ENCODE data around the gene CDC42EP5.

CDC42EP5 gene

GRCh38 chr19:54424201-54424600 is 48.9 kb downstream of the CDC42EP5 start:
- DNase-seq = no peak

DNA sequence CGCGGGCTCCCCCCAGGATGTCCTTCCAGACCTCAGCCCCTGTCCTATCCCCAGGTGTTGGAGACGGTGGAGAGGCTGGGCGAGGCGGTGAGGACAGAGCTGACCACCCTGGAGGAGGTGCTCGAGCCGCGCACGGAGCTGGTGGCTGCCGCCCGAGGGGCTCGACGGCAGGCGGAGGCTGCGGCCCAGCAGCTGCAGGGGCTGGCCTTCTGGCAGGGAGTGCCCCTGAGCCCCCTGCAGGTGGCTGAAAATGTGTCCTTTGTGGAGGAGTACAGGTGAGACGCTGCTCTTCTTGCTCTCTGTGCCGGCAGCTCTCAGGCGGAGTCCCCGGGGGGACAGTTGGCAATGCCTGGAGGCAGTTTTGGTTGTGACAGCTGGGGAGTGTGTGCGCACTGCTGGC is 51.0 kb downstream of the CDC42EP5 start:
- DNase-seq = no peak

DNA sequence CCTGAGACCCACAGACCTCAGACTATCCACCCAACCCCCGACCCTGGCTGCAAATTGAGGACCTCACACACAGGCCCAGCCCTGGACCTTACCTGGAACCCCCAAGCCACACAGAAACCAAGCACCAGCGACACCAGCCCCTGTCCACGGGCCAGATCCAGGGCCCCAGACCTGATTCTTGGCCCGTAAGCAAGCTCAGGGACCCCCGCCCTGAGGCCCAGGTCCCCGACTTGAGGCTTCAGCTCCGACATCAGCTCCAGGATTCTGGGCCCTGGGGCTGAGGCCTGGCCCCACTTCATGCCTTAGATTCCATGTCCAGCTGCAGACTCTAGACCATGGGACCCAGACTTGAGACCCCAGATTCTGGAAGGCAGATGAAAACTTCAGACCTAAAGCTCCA is 51.6 kb downstream of the CDC42EP5 start:
- DNase-seq = no peak

GRCh38 chr19:54421169-54421516 is 52.0 kb downstream of the CDC42EP5 start:
- DNase-seq = no peak

DNA sequence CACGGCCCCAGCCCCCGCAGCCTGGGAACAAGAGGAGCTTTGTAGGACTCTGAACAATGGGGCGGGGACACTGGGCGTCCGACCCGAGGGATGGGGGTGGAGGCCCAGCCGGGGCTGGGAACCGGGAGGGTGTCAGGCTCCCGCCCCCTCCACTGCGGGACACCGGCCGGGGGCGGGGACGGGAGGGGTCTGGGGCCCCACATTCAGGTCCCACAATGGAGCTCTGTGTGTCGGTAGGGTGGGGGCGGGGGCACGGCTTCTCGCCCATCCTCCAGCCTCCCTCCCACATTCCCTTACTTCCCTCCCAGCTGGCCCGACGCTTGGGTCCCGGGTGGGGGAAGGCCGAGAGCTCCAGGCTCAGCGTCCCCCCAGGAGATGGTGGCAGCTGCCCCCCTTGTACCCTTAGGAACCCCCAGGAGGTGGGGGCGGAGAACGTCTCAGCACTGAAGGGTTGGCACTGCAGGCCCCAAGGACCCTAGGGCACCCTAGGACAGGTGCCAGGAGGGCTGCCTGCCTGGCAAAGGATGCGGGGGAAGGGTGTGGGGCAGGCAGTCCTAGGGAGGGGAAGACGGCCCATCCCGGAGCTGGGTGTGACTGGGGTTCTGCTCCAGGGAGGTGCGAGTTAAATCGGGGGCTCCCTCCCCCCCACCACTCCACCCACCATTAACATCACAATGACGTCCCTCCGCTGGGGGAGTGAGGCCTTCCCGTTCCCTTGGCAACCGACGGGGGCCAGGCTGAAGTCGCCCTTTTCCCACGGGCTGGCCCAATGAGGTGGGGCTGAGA is 52.5 kb downstream of the CDC42EP5 start:
- DNase-seq = no peak

- no peak for DNase-seq
These were observed 53.1 kb downstream of the CDC42EP5 start for GRCh38 chr19:54420068-54420382.

GRCh38 chr19:54418930-54419800 is 53.9 kb downstream of the CDC42EP5 start:
- no peak for DNase-seq

- DNase-seq = no peak
These were observed 54.8 kb downstream of the CDC42EP5 start for GRCh38 chr19:54418030-54418929.

GRCh38 chr19:54416695-54417491 is 56.2 kb downstream of the CDC42EP5 start:
- no peak for DNase-seq

DNA sequence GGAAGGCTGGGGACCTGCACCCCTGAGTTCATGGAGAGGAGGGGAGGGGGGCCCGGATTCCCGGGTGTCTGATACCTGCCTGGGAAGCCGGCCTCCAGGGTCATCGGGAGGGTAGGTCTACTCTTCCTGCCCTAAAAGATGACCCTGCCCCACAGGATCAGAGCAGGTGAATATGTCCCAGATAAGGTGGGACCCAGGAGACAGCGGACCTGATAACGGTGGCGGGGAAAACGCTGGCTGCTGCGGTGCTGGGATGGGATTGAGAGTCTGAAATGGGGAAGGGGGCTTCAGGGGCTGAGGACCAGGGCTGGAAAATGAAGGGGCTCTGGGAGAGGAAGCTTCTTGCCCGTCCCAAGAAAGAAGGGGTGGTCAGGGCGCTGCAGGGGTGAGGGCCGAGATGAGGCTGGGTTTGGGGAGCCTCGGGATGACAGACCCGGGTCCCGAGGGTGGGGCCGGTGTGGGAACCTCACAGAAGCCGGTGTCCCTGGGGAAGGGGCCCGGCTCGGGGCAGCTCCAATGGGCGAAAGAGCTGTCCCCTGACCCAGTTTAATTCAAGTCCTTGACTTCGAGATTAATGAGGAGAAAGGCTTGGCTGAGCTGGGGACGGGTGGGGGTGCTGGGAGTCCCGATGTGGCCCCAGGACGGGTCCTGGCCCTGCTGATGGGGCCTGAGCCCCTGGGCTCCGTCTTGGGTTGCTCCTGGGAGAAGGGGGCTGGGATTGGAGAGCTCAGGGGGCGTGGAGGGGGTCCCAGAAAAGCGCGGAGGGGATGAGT is 57.0 kb downstream of the CDC42EP5 start:
- DNase-seq = no peak

GRCh38 chr19:54415208-54415900 is 57.7 kb downstream of the CDC42EP5 start, which contains the start of gene TTYH1:
Gene TTYH1, plus strand, starts transcription at chr19:54415464. Its CDS starts 89 bp downstream, at chr19:54415553.
- peak; percentile 30 to 51 for DNase-seq

Data from stimulated activated CD4-positive, alpha-beta T cell treated with anti-CD3 and anti-CD28 coated beads, Interleukin-2, amount 100 ng/mL, for 48 hours (primary cell).